Activated CD8-positive, alpha-beta T cell treated with anti-CD3 and anti-CD28 coated beads for 36 hours (primary cell): ENCODE data around the gene ANO9. TPM values are rescaled to one million over a fixed set of nuclear protein-coding genes. Genes with fewer than 3 reads are reported as not detected.

Source experiments
- ATAC-seq: fragments of 200-7000 bp; cut with Tn5 transposase; one replicate; pipeline ENCODE4 v1.10.0; 2021; ENCODE audit warnings: mild to moderate bottlenecking, moderate library complexity
- CTCF ChIA-PET: fragments of 350-600 bp; sonication (Branson Sonifier 250); formaldehyde crosslinking; loops from one replicate; lab custom pipeline; 2021; ENCODE audit warnings: antibody characterized with exemption; lab: Charles Lee
- POLR2A ChIA-PET: fragments of 350-600 bp; sonication (Branson Sonifier 250); formaldehyde crosslinking; loops from one replicate; lab custom pipeline; 2021; ENCODE audit warnings: antibody characterized with exemption; lab: Charles Lee
- DNase-seq: peaks from one replicate; pipeline ENCODE4 v3.0.0-alpha.2; 2020
- H3K27ac Mint-ChIP-seq: one replicate; pipeline ENCODE4 v1.8.0; 2021; ENCODE audit warnings: mild to moderate bottlenecking, mixed read lengths
- H3K27me3 Mint-ChIP-seq: one replicate; pipeline ENCODE4 v1.8.0; 2021; ENCODE audit warnings: mixed read lengths
- H3K36me3 Mint-ChIP-seq: one replicate; pipeline ENCODE4 v1.8.0; 2021; ENCODE audit warnings: low read depth, mixed read lengths
- H3K4me1 Mint-ChIP-seq: one replicate; pipeline ENCODE4 v1.8.0; 2021; ENCODE audit warnings: low read depth, mixed read lengths
- H3K4me3 Mint-ChIP-seq: one replicate; pipeline ENCODE4 v1.8.0; 2021; ENCODE audit warnings: mild to moderate bottlenecking, moderate library complexity, mixed read lengths
- H3K9me3 Mint-ChIP-seq: one replicate; pipeline ENCODE4 v1.8.0; 2021; ENCODE audit warnings: mixed read lengths
- intact Hi-C: fragments of 100-400 bp; cut with micrococcal nuclease; formaldehyde crosslinking; loops from one replicate; pipeline ENCODE4 v1.10.0; 2022
- total RNA-seq, 2 experiments: library from RNA; stranded (reverse); gene quantifications; one replicate each; pipeline ENCODE4 v1.2.3, GENCODE V29; 2021
- TF ChIP-seq, protein P1 (sequence below): fragments of 200-600 bp; IDR thresholded peaks from one replicate; pipeline ENCODE4 v1.8.0; 2022; ENCODE audit warnings: antibody characterized with exemption, mild to moderate bottlenecking

The ANO9 gene
- total RNA-seq, 2 experiments from 2014 or later = 28.2 to 29.0 TPM

DNA sequence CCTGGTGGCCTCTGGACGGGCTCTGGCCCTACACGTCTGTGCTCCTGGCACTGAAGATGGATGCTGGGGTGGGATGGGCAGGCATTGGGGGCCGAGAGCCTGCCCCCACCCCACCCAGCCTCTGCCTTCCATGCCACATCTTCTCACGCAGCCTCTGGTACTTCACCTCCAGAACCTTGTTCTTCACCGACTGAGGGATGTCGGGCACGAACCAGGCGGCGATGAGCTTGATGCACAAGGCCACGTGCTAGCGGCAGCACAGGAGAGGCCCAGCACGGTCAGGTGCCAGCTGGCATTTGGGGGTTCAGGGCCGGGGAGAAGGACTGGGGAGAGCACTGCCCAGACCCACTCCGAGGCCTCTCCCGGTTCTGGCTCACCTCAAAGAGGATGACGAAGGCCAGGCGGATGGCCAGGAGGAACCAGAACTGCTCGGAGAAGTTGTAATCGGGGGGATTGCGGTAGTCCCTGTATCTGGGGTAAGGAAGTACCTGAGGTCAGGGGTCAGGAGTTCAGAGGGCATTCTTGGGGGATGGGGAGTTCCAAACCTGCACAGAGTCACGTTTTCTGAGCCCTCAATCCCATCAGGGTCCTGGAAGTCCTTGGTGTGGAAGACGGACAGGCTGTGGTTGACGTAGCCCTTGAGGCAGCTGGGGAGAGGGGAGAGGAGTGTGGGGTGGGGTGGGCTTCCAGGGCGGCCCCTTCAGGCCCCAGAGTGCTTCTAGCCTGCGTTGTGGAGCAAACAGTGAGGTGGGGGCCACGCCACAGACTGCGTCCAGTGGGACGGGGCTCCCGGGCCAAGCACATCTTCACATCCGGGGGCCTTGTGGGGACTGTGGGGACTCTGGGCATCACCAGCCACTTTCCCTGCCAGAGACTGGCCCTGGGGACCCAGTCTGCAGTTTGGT lies 23.2 kb downstream of the ANO9 start:
- no peaks in the 10 kb centered on the region for H3K36me3 Mint-ChIP-seq
- peak; percentile 3 for DNase-seq

DNA sequence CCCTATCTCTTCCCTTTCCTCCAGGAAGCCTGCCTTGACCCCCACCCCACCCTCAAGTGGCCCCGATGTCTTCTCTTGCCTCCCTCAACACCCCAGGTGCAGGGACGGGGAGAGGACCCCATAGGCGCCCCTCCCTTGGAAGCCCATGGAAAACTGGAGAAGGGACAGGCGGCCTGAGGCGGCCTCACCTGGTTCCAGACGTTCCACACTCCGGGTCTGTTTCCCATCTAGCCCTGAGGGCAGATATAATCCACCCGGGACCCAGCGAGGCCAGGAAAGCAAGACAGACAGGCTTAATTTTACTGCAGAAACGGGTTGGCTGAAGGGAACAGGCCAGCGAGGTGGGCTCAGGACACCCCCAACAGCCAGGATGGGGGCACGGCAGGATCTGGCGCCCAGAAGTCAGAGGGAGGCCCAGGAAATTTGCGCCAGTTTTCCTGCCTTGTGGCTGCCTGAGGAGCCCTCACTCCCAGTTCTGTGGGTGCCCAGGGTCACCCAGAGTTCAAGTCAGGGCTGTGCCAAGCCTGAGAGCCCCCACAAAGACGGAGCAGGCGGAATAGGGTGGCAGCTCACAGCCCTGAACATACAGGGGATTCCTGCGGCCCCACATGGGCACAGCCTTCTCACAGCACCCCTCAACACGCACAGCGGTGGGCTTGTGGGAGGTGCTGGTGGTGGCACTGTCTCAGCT lies 24.0 kb downstream of the ANO9 start:
- intact Hi-C loops = no loop called here
- POLR2A ChIA-PET = interaction anchor here (0.8 kb wide), 1 partner anchor 35 kb away, joined by 3 read pairs; no protein-coding TSS in a partner anchor
- DNase-seq = peak; percentile 2
- H3K36me3 Mint-ChIP-seq = no peaks in the 10 kb centered on the region
- H3K4me1 Mint-ChIP-seq = peaks cover 24% of the 10 kb centered on the region
- H3K27ac Mint-ChIP-seq = no peak overlapping the region
- no peak for ATAC-seq
- CTCF ChIA-PET = interaction anchor here (1.3 to 3.7 kb wide), 2 partner anchors 11 to 31 kb away, joined by 3 to 24 read pairs; no protein-coding TSS in a partner anchor
- TF ChIP-seq, protein P1, sequence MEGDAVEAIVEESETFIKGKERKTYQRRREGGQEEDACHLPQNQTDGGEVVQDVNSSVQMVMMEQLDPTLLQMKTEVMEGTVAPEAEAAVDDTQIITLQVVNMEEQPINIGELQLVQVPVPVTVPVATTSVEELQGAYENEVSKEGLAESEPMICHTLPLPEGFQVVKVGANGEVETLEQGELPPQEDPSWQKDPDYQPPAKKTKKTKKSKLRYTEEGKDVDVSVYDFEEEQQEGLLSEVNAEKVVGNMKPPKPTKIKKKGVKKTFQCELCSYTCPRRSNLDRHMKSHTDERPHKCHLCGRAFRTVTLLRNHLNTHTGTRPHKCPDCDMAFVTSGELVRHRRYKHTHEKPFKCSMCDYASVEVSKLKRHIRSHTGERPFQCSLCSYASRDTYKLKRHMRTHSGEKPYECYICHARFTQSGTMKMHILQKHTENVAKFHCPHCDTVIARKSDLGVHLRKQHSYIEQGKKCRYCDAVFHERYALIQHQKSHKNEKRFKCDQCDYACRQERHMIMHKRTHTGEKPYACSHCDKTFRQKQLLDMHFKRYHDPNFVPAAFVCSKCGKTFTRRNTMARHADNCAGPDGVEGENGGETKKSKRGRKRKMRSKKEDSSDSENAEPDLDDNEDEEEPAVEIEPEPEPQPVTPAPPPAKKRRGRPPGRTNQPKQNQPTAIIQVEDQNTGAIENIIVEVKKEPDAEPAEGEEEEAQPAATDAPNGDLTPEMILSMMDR = no peak
- H3K27me3 Mint-ChIP-seq = no peaks in the 10 kb centered on the region
- H3K4me3 Mint-ChIP-seq = peak overlapping the region; percentile 56
- H3K9me3 Mint-ChIP-seq = no peaks in the 10 kb centered on the region

More for the DNA sequence above, 23.2 kb downstream of the ANO9 start:
- H3K9me3 Mint-ChIP-seq = no peaks in the 10 kb centered on the region
- H3K4me3 Mint-ChIP-seq = no peak overlapping the region
- ChIA-PET POLR2A (interaction anchor here (0.8 kb wide), 1 partner anchor 34 kb away, joined by 3 read pairs; no protein-coding TSS in a partner anchor), CTCF (no interaction called here)
- no peak overlapping the region for H3K27ac Mint-ChIP-seq
- TF ChIP-seq, protein P1 = no peak
- H3K27me3 Mint-ChIP-seq = no peaks in the 10 kb centered on the region
- ATAC-seq = no peak
- H3K4me1 Mint-ChIP-seq = peaks cover 17% of the 10 kb centered on the region
- intact Hi-C loops = no loop called here

DNA sequence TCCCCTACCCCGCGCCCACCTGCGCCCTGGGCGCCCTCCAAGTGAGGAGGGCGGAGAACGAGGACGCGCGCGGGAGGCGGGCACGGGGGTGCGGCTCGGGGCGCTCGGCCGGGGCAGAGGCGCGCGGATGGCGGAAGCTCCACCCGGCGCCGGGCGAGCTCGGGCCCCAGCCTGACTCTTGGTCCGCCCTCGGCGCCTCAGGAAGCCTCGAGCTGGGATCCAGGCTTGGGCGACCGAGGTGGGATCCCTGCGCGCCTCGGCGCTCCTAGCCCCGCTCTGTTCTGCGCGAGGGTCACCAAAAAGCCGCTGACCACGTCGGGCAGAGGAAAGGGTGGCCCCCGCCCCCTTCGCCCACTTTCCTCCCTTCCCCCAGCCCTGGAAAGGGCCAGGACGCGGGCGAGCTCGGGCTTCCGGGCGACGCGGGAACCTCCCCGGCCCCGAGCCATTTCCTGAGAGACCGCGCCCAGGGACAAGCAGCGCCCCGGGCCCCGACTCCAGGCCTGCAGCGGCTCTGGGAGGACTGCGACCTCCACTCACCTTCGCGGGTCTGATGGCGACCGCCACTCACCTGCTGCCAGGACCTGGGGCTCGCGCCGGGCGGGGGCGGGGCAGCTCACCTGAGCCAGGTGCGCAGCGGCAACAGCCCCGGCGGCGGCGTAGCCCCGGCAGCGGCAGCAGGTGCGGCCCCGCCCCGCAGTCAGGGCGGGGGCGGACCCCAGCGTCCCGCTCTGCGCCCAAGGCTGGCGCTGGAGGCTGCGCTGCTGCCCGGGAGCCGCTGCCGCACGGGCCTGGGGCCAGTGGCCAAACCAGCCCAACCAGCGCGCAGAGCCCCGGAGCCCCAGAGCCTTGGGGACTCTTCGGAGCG lies 24.8 kb downstream of the ANO9 start:
- CTCF ChIA-PET = interaction anchor here (0.7 to 3.7 kb wide), 5 partner anchors 10 to 141 kb away, joined by 3 to 24 read pairs (median 4); no protein-coding TSS in a partner anchor

DNA sequence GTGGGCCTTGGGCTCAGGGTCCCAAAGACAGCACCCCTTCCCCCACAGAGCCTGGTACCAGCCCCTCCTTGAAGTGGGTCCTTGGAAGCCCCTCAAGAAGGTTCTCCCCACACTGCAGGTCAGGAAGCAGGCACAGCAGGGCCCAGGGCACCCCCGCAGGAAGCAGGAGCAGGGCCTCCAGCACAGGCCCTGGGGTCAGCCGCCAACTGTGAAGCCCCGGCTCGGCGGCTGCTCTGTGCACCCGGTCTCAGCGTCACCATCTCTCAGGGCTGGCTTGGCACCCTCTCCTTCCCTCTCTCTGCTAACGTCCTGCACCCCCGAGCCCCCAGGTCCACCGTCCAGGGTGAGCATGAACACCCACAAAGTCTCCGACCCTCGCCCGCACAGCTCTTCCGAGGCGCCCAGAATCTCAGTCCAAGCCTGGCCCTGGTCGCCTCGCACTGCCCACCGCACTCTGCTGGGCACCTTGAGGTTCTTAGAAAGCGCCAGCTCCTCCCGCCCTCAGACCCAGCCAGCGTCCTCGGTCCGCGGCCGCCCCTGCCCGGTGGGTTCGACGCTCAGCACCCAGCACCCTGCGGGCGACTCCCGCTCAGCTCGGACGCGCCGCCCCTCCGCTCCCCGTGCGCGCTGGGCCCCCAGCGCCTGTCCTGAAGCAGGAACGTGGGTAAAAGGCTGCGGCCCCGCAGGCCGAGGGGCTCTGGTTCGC lies 25.6 kb downstream of the ANO9 start:
- intact Hi-C loops = no loop called here
- ATAC-seq = peak; percentile 6

More for the DNA sequence above, 24.8 kb downstream of the ANO9 start:
- H3K27ac Mint-ChIP-seq = no peak overlapping the region
- POLR2A ChIA-PET = interaction anchor here (0.8 to 1.8 kb wide), 7 partner anchors 9 to 119 kb away, joined by 3 to 4 read pairs (median 3); partner anchors contain the start of gene ANO9
- DNase-seq (peak; percentile 56), ATAC-seq (peak; percentile 31)
- H3K9me3 Mint-ChIP-seq = no peaks in the 10 kb centered on the region
- TF ChIP-seq, protein P1 = no peak
- H3K27me3 Mint-ChIP-seq = no peaks in the 10 kb centered on the region
- intact Hi-C loops = no loop called here
- H3K4me3 Mint-ChIP-seq = peak overlapping the region; percentile 77
- peaks cover 24% of the 10 kb centered on the region for H3K4me1 Mint-ChIP-seq
- H3K36me3 Mint-ChIP-seq = no peaks in the 10 kb centered on the region

More for the DNA sequence above, 25.6 kb downstream of the ANO9 start:
- DNase-seq = peak; percentile 40
- TF ChIP-seq, protein P1 = no peak
- Mint-ChIP-seq H3K4me1 (peaks cover 24% of the 10 kb centered on the region), H3K27me3 (no peaks in the 10 kb centered on the region), H3K9me3 (no peaks in the 10 kb centered on the region), H3K27ac (peak overlapping the region; percentile 81), H3K4me3 (peak overlapping the region; percentile 77), H3K36me3 (no peaks in the 10 kb centered on the region)
- ChIA-PET CTCF (interaction anchor here (0.5 to 3.7 kb wide), 6 partner anchors 9 to 140 kb away, joined by 3 to 24 read pairs (median 4); no protein-coding TSS in a partner anchor), POLR2A (interaction anchor here (0.8 to 1.8 kb wide), 7 partner anchors 8 to 118 kb away, joined by 3 to 4 read pairs (median 3); partner anchors contain the start of gene ANO9)
